Stimulated activated CD4-positive, alpha-beta T cell treated with anti-CD3 and anti-CD28 coated beads, Interleukin-2, amount 100 ng/mL, for 24 hours (primary cell): ENCODE results near the gene SMPD3.
A peak's percentile ranks its signal among the peaks of the same experiment; 100 is the strongest.

ENCODE experiments used
- DNase-seq, 2 donors: peaks; one replicate each; pipeline ENCODE4 v3.0.0-alpha.2; 2020

SMPD3 gene

DNA sequence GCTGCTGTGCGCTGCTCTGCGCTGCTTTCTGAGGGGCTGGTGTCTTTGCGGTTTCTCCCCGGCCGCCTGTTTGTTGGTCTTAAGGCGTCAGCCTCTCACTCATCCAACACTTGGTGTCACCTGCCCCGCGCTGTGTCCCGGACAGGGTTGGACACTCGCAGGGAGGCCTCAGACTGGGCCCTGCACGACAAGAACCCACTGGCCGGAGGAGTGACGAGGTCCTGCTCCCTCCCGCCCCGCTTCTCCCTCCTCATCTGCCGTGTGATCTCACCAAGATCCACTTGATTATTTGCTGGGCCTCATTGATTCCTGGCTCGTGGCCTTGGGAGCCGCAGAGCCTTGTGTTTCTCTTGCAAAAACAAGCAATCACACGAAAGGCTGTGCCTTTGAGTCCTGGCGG is 80.9 kb downstream of the SMPD3 start:
- DNase-seq = no peak

DNA sequence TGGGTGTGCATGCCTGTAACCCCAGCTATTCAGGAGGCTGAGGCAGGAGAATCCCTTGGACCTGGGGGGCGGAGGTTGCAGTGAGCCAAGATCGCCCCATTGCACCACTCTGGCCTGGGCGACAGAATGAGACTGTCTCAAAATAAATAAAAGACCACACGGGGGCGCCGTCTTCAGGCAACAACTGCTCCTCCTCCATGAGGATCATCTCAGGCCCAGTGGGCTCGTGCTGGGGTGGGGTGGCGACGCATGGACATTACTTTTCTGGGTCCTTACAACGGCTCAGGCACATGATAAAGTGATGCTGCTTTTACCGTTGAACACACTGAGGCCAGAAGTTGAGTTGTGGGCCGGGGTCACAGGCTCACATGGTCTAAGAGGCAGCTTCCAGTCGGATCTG is 81.3 kb downstream of the SMPD3 start:
- DNase-seq = peak; percentile 48 to 62

DNA sequence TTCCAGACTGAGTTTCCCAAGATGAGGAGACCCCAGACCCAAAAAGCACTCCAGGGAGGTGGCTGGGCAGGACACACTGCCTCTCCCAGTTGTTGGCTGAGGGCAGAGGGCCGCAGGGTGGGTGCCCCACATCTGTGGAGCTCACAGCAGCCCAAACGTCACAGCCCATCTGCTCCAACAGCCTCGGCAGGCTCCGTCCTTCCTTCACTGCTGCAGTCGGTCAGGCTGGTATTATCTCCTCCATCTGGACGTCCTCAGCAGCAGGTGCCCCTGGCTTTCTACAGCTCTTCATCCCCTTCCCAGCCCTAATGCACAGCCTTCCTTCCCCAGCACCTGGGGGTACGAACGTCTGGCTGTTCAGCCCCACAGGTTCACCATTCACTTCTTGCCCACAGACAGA is 82.2 kb downstream of the SMPD3 start:
- DNase-seq = no peak

DNA sequence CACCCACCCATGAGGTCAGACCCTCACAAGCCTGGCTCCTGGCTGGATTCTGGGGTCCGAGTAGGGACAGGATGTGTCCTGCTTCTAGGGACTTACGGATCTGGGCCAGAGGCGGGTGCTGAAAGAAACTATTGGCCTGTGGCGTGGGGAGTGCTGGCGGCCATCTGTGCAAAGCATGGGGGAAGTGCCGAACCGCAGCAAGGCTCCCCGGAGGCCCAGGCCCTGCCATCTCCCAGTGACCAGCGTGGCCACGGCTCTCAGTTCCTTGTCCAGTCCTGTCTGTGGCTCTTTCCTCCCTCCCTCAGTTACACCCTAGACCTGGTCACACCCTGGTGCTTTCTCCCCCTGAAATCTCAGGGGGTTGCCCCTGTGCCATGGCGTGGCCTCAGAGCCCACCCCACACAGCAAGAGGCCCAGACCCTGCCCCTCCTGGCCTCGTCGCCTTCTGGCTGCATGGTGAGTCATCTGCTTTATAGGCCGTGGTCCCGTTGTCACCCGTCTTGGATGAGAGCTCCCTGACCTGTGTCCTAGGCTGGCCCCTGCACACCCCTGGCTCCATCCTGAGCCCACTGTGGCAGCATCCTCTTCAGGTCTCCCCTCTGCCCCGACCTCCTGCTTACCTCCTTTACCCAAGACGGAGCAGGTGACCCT is 83.0 kb downstream of the SMPD3 start:
- DNase-seq = no peak

GRCh38 chr16:68364561-68364998 is 83.7 kb downstream of the SMPD3 start:
- no peak for DNase-seq

DNA sequence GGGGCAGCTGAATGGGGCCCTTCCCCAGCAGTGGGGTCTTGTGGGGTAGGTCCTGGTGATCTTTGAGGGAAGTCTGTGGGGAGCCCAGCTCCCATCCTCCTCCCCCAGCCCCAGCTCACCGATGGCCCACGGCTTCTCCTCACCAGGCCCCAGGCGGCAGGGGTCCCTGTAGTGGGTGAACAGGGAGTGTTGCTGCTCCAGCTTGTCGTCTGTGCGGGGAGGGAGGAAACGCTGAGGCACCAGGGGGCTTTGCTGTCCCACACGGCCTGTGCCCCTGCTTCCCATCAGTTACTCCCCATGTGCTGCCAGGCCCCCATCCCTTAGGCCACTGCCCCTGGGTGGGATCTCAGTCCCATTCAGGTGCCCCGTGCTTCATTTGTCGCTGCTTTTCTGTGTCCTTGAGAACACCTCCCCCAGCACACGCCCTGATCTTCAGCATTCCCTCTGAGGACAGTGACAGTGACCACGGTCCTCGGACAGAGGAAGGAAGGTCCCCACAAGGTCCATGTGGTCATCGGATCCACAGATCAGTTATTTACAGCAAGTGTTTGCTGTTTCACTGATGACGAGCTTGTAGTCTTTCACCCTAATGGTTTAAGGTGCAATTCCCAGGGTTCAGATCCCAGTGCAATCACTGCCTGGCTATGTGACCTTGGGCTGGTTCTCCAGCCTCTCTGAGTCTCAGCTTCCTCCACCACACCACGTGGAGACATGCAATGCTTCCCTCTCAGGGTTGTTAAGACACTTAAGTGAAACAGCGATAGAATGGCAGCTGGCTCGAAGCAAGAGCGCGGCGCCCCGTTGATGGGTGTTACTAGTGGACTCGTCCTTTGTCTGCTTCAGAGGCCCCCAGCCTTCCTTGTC is 84.4 kb downstream of the SMPD3 start:
- DNase-seq = no peak

DNA sequence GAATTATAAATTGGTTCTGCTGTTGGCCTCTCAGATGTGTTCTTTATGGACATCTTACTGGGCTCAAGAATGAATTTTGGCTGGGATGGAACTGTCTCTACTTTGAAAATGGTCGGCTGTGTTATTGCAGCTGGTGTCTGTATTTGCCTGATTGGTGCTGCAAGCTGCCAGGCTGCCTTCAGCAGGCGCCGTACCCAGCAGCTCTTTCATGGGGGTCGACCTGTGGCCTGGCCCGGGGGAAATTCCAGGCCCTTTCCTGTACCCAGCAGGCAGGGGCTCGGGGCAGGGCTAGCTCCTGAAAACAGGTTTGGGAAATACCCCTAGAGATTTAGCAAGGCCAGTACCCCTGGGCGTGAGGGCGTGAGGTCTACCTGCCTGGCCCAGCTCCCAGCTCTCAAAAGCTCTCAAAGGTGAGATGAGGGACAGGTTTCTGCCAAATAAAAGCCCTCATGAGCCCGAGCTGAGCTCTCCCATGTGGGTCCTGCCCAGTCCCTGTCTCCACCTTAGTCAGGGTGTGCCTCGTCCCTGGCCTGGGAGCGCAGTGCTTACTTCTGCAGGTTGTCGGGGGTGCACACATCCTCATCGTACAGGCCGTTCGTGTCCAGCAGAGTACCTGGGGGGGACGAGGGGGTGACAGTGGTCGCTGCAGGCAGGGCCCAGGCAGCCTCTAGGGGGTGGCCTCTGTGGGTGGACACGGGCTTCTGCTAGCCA is 85.2 kb downstream of the SMPD3 start:
- DNase-seq = no peak

GRCh38 chr16:68362262-68362913 is 85.9 kb downstream of the SMPD3 start:
- no peak for DNase-seq

- no peak for DNase-seq
Measured at GRCh38 chr16:68361485-68361884, 86.8 kb downstream of the SMPD3 start.

DNA sequence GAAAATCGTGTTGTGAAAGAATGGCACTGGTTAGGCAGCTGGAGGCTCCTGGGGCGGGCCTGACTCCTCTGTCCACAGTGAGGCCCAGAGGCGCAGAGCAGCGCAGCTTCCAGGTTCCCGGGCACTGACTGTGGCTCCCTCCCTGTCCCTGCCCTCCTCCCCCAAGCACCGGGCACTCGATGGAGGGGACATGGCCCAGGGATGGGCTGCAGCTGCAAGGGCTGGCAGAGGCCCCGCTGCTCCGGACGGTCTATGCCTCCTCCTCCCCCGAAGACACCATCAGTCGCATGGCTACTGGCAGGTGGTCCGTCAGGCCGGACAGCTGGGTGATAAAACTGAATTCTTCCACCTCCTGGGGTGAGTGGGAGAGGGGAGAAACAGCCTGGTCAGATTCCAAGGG is 87.4 kb downstream of the SMPD3 start:
- no peak for DNase-seq

GRCh38 chr16:68360547-68360946 is 87.8 kb downstream of the SMPD3 start:
- no peak for DNase-seq

- no peak for DNase-seq
Measured at GRCh38 chr16:68359398-68360191, 88.7 kb downstream of the SMPD3 start.

DNA sequence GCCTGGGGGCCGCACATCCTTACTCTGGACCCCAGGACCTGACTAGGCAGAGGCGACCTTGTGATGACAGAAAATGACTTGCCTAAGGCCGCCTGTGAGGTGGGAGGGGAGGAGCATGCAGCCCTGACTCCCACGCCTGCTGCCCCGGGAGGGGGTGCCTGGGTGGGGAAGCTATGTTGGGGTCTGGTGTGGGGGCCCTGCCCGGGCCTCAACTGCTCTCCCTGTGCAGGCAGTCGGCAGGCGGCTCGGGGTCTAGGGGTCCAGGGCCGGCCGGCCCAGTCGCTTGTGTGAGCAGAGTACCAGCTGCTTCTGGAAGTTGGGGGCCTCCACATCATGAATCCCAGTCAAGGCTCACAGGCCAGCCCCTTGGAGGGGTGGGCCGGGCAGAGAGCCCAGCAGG is 89.4 kb downstream of the SMPD3 start:
- DNase-seq = no peak

DNA sequence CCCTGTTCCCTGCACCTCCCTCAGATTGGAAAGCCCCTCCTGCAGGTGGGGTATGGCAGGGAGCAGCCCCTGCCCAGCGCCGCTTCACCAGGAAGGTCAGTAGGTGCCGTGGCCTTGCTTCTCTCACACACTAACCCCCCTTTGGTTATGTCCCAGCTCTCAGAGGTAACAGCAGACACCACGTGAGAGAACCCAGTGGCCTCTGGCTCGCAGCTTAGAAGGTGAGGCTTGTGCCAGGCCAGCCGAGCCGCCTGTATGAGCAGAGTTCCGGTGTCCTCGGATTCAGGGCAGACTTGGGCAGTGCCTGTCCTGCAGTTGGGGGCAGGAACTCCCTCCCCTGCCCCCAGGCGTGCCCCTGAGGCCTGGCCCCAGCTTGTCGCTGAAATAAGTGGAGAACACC is 90.4 kb downstream of the SMPD3 start:
- no peak for DNase-seq

GRCh38 chr16:68357521-68357922 is 90.8 kb downstream of the SMPD3 start:
- no peak for DNase-seq

DNA sequence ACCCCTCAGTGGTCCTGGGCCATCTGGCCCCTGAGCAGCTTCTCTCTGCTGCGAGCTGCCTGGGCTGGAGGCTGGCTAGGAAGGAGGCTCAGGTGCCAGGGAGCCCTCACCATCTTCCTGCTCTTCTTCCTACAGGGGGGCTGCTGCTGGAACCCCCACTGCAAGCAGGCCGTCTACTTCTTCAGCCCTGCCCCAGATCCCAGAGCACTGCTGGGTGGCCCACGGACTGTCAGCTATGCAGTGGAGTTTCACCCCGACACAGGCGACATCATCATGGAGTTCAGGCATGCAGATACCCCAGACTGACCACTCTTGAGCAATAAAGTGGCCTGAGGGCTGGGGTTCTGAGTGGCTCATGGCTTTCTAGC is 91.4 kb downstream of the SMPD3 start:
- DNase-seq = no peak

DNA sequence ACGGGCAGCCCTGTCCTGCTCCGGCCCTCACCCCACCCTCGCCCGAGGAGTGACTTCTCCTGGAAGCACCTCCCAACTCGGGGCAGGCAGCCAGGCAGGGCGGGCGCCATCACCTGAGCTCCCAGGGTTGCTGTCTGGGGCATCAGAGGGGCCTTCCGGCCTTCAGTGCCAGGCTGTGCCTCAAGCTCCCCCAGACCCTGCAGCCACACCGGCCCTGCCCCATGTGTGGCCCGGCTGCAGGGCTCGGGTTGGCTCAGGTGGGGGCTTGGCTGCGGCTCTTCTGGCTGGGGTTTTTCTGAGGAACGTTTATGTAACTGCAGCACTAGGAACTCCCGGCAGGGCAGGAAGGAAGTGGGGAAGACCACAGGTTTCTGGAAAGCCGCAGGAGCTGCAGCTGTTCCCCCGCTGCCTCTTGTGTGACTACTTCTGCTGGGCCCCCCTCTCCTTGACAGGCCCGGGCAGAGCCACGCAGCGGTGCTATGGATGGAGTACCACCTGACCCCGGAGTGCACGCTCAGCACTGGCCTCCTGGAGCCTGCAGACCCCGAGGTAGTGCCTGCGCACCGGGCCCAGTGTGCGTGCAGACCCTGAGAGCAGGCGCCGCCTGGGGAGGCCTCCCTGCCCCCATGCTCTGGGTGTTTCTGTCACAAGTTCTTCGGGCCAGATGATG is 91.9 kb downstream of the SMPD3 start:
- peak; percentile 66 to 70 for DNase-seq

- no peak for DNase-seq
Measured at GRCh38 chr16:68355447-68356248, 92.7 kb downstream of the SMPD3 start.

DNA sequence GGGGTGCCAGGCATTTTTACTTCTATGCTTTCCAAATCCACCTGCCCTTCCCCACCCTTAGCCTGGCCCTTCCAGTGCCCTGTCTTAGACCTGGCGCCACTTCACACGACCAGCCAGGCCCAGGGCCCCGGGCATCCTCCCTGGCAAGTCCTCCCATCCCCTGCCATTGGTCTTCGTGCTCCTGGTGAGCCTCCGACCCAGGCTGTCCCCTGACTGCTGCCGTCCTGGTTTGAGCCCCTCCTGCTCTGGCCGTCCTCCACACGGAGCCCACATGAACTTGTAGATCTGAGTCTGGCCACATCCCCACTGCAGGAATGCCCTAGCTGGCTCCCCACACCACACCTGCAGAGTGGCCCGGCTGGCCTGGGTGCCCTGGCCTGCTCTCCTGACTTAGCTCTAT is 93.5 kb downstream of the SMPD3 start:
- no peak for DNase-seq

DNA sequence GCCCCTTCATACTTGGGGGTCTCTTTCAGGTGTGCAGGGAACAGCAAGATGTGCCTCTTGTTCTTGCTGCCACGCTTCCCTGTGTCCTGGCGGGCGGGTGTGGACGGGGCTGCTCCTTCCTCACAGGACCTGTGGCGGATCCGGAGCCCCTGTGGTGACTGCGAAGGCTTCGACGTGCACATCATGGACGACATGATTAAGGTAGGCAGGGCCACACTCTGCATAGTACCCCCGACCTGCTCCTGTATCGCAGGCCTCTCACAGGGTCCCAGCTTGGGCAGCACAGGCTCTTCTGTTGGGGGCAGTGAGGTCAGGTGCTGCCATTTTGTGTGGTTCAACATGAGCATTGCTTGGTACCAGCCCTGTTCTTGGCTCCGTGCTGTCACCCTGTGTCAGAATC is 94.9 kb downstream of the SMPD3 start:
- no peak for DNase-seq

DNA sequence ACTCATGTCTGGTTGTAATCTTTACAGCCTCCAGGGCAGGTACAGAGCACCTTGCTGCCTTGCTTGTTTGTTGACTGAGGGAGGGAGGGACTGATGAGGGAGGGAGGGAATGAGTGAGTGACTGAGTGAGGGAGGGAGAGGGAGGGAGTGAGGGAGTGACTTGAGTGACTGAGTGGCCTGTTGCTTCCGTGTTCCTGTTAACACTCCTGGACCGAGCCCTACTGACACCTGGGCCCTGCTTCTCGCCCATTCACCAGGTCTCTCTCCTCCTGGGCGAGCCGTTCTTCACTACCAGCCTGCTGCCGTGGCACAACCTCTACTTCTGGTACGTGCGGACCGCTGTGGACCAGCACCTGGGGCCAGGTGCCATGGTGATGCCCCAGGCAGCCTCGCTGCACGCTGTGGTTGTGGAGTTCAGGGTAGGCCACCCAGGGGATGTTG is 96.3 kb downstream of the SMPD3 start:
- DNase-seq = no peak
